ENCODE results near the gene UBE2L5. TPM values are rescaled to one million over a fixed set of nuclear protein-coding genes. Genes with fewer than 3 reads are reported as not detected.
A peak's percentile ranks its signal among the peaks of the same experiment; 100 is the strongest.

The UBE2L5 gene
- total RNA-seq, 1 donor from 2014 or later, result 0.42 TPM

DNA sequence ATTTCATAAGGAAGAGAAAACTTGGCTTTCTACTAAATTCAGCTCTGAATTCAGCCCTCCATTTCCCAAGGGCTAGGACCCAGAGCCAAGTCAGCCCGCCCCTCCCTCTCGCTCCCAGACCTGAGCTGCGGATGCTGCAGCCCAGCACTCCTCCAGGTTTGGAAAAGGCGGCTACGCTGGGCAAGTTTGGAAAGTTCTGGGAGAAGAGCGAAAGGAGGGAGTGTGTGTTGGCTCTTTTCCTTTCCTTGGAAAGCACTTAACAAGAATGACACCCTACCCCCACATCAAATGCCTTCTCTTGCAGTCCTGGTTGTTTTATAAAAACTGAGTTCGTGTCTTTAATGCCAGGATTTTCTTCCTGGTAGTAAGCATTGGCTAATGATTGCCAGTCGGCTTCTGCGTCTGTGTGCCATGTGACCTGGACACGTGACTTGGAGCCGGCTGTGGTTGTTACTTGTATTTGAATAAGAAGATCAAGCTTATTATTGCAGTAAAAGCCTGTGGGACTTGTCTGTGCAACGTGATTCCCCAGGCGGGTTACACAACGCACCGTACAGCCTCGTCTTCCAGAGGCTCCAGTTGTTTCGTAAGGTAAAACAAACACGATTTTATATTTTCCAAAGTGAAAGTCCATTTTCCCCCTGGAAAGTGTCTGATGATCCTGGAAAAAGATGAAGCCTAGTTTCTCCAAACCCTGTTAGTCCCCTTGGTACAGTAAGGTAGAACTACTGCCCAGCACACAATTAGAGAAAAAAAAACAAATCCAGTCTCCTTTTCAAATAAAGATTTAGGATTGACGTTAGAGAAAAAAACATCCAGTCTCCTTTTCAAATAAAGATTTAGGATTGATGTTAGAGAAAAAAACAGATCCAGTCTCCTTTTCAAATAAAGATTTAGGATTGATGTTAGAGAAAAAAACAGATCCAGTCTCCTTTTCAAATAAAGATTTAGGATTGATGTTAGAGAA lies 26.8 kb upstream of the UBE2L5 start:
- TF ChIP-seq, protein P1, sequence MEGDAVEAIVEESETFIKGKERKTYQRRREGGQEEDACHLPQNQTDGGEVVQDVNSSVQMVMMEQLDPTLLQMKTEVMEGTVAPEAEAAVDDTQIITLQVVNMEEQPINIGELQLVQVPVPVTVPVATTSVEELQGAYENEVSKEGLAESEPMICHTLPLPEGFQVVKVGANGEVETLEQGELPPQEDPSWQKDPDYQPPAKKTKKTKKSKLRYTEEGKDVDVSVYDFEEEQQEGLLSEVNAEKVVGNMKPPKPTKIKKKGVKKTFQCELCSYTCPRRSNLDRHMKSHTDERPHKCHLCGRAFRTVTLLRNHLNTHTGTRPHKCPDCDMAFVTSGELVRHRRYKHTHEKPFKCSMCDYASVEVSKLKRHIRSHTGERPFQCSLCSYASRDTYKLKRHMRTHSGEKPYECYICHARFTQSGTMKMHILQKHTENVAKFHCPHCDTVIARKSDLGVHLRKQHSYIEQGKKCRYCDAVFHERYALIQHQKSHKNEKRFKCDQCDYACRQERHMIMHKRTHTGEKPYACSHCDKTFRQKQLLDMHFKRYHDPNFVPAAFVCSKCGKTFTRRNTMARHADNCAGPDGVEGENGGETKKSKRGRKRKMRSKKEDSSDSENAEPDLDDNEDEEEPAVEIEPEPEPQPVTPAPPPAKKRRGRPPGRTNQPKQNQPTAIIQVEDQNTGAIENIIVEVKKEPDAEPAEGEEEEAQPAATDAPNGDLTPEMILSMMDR (IDR thresholded peaks at IDR 0.05), result no peak
- peak overlapping the region; percentile 91 for H3K27ac Mint-ChIP-seq
- POLR2A ChIA-PET, result interaction anchor here (0.5 to 7.2 kb wide), 32 partner anchors 9 to 342 kb away, joined by 3 to 199 read pairs (median 6); partner anchors contain the start of genes HMGB1, KATNAL1, UBE2L5 and USPL1
- ATAC-seq (ENCODE audit: low read depth) (peak; percentile 78), DNase-seq (peak; percentile 52)
- intact Hi-C loops (cut with micrococcal nuclease), result loop anchor here (1.0 kb wide), 5 partner anchors 13 to 69 kb away; no protein-coding TSS in a partner anchor
- H3K4me3 Mint-ChIP-seq, result peak overlapping the region; percentile 97
- no peaks in the 10 kb centered on the region for H3K27me3 Mint-ChIP-seq
- no peaks in the 10 kb centered on the region for H3K9me3 Mint-ChIP-seq
- H3K4me1 Mint-ChIP-seq, result peaks cover 29% of the 10 kb centered on the region
- CTCF ChIA-PET, result interaction anchor here (0.5 to 2.6 kb wide), 5 partner anchors 11 to 140 kb away, joined by 3 to 12 read pairs (median 3); no protein-coding TSS in a partner anchor
- peaks cover 4% of the 10 kb centered on the region for H3K36me3 Mint-ChIP-seq (ENCODE audit: low read depth)

DNA sequence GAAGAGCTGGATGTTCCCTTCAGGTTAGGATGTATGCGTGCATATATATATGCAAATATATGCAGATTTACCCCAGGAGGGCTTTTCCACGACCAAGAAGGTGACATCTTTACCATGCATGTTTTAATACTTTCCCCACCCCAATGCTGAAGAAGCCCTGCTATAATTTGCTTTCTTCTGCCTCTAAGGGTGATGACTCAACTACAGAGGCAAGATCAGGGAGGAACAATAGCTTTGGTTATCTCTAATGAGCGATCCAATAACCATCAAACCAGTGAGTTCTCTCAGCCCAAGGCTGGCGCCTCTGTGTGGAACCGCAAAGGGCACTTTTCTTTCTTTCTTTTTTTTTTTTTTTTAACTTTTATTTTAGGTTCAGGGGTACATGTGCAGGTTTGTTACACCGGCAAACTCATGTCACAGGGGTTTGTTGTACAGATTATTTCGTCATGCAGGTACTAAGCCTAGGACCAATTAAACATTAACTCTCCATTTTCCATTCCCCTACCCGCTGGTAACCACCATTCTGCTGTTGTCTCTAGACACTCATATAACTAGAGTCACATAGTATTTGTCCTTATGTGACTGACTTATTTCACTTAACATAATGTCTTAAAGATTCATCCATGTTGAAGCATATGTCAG lies 25.7 kb upstream of the UBE2L5 start:
- Mint-ChIP-seq H3K9me3 (no peaks in the 10 kb centered on the region), H3K27ac (peak overlapping the region; percentile 66), H3K36me3 (ENCODE audit: low read depth) (peaks cover 4% of the 10 kb centered on the region), H3K27me3 (no peaks in the 10 kb centered on the region), H3K4me1 (peaks cover 29% of the 10 kb centered on the region), H3K4me3 (peak overlapping the region; percentile 38)
- intact Hi-C loops (cut with micrococcal nuclease), result no loop called here
- ATAC-seq (ENCODE audit: low read depth), result peak; percentile 40
- ChIA-PET CTCF (interaction anchor here (2.6 kb wide), 1 partner anchor 10 kb away, joined by 10 read pairs; no protein-coding TSS in a partner anchor), POLR2A (interaction anchor here (1.0 to 7.2 kb wide), 13 partner anchors 9 to 221 kb away, joined by 3 to 199 read pairs (median 13); no protein-coding TSS in a partner anchor)
- DNase-seq, result no peak
- TF ChIP-seq, protein P1 (IDR thresholded peaks at IDR 0.05), result no peak

DNA sequence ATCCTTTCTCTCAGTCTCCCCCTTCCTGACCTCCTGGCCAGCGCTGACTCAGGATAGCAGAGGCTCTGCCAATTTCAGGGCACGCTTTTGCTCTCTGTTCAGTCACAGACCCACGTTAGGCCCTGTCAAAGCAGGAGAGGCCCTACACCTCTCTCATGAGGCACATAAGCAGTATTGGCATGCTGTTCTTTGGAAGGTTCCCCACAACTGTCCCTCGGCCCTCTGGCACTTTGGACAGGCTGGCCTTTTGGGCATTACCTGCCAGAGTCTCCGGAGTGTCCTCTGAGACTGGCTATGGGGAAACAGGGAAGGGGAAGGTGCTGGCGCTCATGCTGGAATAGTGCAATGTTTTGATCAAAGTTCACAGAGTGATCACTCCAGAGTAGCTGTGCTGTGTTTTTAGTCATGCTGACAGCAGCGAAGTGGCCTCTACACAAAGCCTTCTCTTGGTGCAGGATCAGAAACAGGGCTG lies 23.7 kb upstream of the UBE2L5 start:
- ATAC-seq (ENCODE audit: low read depth), result no peak
- Mint-ChIP-seq H3K4me1 (peaks cover 24% of the 10 kb centered on the region), H3K4me3 (no peak overlapping the region), H3K36me3 (ENCODE audit: low read depth) (peaks cover 4% of the 10 kb centered on the region), H3K9me3 (no peaks in the 10 kb centered on the region), H3K27ac (no peak overlapping the region), H3K27me3 (no peaks in the 10 kb centered on the region)
- intact Hi-C loops (cut with micrococcal nuclease), result no loop called here
- POLR2A ChIA-PET, result no interaction called here
- no peak for DNase-seq
- CTCF ChIA-PET, result interaction anchor here (1.1 kb wide), 1 partner anchor 22 kb away, joined by 3 read pairs; no protein-coding TSS in a partner anchor
- TF ChIP-seq, protein P1 (IDR thresholded peaks at IDR 0.05), result no peak

DNA sequence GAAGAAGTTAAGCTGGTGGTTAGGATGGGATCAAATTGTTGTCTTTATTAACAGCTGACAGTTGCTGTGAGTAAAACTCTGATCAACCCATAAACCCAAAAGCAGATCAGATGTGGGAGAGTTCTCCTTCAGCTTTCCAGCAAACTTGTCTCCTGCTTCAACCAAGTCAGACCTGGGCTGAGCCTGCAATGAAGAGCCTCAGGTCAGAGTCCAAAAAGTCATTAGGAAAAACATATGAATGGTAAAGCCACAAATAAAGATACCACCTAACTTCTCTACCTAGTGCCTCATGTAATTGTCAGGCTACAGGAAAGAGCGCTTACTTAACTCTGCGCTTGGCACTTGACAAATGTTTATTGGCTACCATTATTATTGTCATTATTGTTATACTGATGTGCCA lies 21.9 kb upstream of the UBE2L5 start:
- intact Hi-C loops (cut with micrococcal nuclease), result no loop called here
- Mint-ChIP-seq H3K4me1 (peaks cover 14% of the 10 kb centered on the region), H3K9me3 (no peaks in the 10 kb centered on the region), H3K4me3 (no peak overlapping the region), H3K36me3 (ENCODE audit: low read depth) (peaks cover under 1% of the 10 kb centered on the region), H3K27ac (no peak overlapping the region), H3K27me3 (no peaks in the 10 kb centered on the region)
- POLR2A ChIA-PET, result interaction anchor here (0.7 to 1.6 kb wide), 4 partner anchors 26 to 65 kb away, joined by 3 to 8 read pairs (median 4); partner anchors contain the start of gene HMGB1
- ATAC-seq (ENCODE audit: low read depth), result no peak
- DNase-seq, result no peak
- CTCF ChIA-PET, result interaction anchor here (1.0 kb wide), 1 partner anchor 8 kb away, joined by 3 read pairs; no protein-coding TSS in a partner anchor
- TF ChIP-seq, protein P1 (IDR thresholded peaks at IDR 0.05), result no peak

Data from activated B cell treated with CpG ODN at 0.5 μM for 24 hours (primary cell).